Amygdala (tissue), 56 donors: ENCODE data around the gene CEP120.

Experiments used
- DNase-seq, 56 donors: peaks; one replicate each; lab custom pipeline; 2025; lab: John Stamatoyannopoulos, UW

Gene CEP120

GRCh38 chr5:123304777-123305316 is 118.4 kb downstream of the CEP120 start:
- DNase-seq, result no peak

DNA sequence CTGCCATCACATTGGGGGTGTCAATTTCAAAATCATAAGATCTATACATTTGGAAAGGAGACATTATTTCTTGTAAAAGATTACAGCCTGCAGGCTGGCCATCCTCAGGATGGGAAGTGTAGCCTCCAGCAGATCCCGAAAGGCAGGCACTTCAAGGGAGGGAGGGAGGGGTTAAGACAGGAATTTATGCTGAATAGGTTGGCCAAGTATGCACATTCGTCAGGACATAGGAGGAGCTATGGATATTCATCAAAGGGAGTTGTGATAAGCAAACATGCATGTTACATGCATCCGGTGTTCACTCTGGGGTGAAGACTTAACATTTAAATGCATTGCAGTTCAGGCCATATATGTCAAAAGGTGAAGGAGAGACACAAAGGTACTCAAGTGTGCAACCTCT is 119.4 kb downstream of the CEP120 start:
- DNase-seq, result no peak

- DNase-seq, result no peak
Measured at GRCh38 chr5:123300266-123300665, 122.9 kb downstream of the CEP120 start.

DNA sequence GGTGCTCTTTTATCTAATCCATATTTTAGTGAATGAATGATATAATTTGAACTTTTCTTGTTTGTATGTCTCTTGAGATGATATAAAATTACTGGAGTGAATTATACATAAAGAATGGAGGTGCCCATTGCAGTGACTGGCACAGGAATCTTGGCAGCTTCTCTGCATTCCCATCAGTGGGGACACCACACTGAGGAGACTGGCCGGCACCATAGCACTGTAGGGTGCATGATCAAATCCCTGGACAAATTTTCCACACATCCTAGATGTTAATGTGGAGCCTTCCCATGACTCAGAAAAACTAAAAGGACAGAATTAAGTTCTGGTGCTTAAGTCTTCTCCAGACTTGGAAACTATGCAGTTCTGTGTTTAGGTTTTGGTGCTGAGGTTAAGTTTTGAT is 124.1 kb downstream of the CEP120 start:
- DNase-seq, result no peak

- no peak for DNase-seq
Measured at GRCh38 chr5:123298335-123299030, 124.7 kb downstream of the CEP120 start.

DNA sequence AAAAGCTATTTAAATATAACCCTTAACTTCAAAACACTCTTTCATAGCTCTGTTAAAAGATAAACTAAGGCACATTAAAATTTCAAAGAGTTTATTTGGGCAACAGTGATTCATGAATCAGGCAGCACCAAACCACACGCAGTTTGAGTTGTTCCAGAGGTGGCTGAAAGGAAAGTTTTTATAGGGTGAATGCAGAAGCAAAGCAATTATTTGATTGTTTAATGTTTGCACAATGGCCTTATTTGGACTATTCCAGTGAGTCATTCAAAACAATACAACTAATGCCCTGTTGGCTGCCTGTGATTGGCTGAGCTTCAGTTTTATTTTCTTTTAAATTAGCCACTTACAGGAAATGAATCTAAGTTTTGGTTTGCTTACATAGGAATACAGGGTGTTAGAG is 125.3 kb downstream of the CEP120 start:
- no peak for DNase-seq

GRCh38 chr5:123297198-123297831 is 125.9 kb downstream of the CEP120 start:
- DNase-seq, result no peak
